IPS DF 19.7 (cell line): ENCODE measurements around the gene GSE1.

Source experiments
- DNase-seq: peaks from one replicate; pipeline ENCODE4 v3.0.0-alpha.2; 2013; ENCODE audit warnings: low read depth, low spot score

The GSE1 gene

DNA sequence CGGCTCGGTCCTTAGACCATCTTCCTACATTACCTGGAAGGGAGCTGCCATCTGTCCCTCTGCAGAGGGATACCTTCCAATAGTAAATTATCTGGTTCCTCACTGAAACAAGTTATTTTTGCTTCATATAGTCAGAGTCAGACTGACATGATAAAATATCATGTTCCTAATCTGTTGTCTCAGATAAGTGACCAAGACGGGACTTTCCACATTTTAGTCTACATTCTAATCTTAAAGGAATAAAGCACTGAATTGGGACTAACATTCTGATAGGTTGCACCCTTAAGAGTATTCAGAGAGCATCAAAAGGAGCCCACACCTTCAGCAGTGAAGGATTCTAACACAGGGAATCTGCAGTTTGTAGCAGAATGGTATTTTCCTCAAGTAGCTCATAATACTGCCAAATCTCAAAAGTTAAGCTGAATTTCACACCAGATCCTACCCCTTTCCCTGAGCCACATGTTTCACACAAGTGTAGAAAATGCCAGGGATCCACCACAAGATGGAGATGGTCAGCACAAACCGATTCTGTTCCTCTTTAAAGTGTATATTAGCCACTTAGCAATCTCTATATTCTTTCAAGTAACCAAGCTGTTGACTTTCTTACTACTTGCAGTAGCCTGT, 62.2 kb downstream of the GSE1 start:
- no peak for DNase-seq

DNA sequence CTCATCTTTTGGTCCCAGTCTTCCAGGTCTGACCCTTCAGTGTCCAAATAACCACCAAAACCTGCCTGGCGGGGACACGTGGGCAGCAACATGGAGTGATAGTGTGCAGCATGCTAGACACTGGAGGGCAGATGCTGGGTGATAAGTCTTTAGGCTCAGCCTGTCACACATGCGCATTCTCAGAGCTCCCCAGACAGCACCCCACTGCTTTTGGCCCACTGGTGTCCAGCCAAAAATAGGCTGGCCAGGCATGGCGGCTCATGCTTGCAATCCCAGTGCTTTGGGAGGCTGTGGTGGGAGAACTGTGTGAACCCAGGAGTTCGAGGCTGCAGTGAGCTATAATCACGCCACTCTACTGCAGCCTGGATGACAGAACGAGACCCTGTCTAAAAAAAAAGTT, 63.3 kb downstream of the GSE1 start:
- DNase-seq: no peak

DNA sequence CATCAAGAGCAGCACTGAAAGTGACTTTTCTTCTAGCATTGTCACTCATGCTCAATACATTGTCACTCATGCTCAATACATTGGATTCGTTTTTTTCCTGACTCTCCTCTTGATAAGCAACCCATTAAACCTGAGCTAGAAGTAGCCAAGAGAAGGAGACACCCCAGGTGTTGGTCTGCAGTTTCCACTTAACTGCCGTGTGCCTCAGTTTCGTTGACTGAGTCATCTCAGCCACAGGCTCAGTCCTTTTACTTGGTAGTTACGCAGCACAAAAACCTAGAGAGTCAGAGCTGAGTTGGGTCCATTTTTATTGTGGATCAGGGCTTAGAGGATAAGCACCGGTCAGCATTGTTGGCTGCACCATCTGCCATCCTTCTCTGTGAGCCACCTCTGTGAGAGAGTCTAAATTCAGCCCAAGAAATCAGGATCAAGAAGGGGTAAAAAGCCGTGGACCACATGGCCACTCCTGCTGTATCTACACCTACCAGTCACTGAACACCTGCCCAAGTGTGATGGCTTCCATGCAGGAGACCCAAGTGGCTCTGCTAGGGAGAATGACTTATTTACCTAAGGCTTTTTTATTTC, 64.4 kb downstream of the GSE1 start:
- no peak for DNase-seq

DNA sequence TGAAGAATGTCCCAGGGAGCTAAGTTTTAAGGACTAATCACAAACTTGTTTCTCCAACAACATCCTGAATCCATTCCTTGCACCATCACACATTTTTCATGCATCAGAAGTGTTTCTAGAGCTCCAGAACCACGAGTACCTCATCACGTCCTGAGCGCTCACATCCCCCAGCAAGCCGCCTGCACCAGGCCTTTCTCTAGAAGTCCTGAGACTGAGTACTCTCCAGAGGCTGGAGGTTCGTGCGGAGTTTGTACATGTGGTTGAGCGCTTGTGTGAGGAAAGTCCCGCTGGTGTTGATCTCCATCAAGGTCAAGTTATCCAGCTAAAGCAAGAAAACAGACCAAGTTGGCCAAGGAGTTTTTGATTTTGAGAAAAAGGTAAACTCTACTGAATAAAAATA, 64.9 kb downstream of the GSE1 start:
- no peak for DNase-seq

DNA sequence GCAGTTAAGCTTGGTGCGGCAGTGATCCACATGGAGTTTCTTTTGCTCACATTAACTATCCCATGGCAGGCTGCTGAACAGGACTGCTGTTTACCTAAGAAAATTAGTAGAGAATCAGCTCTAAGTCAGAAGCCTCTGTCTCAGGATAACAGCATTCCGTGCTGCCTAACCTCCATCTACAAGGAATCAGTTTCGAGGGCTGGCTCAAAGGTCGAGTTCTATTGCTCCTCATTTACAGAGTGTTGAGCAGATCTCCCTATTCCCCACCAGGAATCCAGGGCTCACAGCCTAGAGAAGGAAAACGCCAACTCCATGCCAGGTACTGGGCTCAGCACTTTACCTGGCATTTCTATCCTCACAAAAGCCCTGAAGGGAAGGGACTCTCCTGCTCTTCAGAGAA, 65.7 kb downstream of the GSE1 start:
- DNase-seq: no peak

DNA sequence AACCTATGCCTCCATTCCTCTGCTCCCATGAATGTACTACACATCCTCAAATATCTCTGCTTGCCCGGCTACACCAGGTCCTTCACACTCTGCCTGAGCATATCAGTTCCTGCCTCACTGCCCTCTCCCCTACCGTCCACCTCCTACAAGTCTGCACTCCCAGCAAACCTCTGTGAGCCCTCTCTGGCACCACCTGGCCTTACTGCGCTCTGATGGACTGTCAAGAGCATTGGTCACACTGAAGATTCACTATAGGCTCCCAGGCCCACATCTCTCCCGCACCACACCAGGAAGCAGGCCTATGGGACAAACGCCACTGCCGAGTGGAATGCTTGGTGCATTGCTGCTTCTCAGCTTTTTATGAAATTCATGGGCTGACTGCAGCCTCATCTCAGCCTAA, 66.7 kb downstream of the GSE1 start:
- DNase-seq: no peak

DNA sequence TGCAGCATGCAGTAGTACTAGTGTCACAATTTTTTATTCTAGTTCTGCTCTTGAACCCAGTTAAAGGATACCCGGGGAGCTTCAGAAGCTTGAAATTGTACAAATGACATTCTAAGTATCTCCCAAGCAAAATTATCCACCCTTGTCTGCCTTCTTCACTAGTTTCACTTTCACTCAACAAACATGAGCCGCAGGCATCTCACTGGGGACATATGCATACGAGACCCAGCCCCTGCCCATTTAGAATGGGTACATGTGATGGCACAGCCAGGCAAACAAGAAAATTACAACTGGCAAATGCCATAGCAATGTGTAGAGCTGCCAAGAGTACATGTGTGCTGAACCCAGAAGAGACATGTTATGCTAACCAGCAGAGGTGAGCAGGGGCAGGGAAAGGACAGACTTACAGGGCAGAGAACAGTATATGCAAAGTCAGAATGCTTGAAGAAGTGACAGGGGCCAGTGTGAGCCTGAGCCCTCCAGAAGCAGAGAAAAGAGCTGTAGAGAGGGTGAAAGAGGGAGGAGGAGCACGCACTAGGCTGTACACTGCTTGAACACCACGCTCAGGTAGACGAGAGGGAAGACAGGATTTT, 67.3 kb downstream of the GSE1 start:
- DNase-seq: no peak

DNA sequence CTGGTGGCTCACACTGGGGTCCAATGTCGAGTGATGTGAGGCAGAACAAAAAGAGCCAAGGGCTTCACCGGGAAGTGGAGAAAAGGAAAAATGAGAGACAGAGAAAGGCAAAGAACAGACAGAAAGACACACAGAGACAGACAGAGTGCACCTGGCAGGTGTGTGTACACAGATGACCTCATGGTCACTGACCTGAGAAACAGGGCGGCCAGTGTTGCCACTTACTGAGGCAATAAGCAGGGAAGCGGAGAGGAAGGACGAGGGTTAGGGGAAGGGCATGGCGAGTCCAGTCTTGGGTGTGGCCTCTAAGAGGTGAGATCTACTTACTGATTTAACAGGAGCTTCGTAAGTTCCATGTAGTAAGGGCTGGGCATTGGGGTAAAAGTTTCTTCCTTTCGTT, 68.1 kb downstream of the GSE1 start:
- DNase-seq: no peak

DNA sequence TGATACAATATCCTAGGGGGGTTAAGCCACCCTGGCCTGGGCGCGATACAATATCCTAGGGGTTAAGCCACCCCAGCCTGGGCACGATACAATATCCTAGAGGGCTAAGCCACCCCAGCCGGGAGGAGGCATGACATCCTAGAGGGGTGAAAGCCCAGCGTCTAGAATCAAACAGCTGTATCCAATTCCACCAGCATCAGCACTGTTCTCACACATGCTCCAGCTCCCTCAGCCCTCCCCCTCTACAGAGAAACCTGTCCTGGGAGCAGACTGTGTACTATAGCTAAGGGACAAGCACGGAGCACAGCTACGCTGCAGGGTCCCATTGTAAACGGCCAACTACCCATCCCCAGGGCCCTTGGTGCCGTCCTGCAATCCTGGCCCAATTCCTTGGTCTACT, 69.4 kb downstream of the GSE1 start:
- DNase-seq: no peak

DNA sequence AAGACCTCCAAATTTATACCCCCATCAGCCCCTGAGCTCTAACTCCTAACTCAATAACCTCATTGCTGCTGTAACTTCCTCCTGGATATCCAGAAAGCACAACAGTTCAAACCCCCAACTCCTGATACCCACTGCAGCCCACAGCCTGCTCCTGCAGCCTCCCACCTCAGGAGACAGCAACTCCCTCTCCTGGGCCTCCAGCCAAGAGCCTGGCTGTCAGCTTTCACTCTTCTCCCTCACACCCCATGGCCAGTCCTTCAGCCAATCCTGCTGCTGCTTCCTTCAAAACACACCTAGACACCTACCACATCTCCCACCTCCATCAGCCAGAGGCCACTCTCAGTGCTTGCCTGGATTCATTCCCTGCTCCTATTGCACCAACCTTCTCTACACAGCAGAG, 70.2 kb downstream of the GSE1 start:
- no peak for DNase-seq

DNA sequence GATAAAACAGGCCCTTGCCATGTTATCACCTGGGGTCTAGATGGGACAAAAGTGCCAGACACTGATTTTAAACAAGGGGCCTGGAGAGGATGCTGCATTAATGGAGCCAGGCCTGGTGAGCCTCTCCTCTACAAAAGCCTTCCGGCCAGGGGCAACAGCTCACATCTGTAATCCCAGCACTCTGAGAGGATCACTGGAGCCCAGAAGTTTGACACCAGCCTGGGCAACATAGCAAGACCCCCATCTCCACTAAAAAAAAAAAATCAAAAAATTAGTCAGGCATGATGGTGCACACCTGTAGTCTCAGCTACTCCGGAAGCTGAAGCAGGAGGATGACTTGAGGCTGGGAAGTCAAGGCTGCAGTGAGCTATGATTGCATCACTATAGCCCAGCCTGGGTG, 72.1 kb downstream of the GSE1 start:
- no peak for DNase-seq

DNA sequence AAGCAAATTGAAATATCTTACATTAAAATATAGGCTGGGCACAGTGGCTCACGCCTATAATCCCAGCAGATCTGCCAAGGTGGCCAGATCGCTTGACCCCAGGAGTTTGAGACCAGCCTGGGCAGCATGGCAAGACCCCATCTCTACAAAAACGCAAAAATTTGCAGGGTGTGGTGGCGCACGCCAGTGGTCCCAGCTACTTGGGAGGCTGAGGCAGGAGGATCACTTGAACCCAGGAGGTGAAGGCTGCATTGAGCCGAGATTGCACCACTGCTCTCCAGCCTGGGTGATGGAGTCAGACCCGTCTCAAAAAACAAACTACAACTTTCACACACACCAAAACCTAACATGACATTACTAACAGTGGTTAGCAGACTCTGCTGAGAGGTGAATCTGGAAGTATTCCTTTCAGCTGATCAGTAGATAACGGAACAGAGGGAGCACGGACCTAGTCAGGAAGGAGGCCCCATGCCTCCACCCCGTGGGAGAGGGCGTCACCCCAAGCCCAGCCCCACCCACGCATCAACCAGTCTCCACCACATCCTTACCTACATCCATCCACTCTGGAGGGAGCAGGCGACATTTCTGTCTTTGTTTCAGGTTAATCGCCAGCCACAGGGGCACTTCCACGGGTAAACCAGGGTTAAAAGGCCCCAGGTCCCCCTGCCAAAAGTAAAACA, 73.9 kb downstream of the GSE1 start:
- DNase-seq: no peak

DNA sequence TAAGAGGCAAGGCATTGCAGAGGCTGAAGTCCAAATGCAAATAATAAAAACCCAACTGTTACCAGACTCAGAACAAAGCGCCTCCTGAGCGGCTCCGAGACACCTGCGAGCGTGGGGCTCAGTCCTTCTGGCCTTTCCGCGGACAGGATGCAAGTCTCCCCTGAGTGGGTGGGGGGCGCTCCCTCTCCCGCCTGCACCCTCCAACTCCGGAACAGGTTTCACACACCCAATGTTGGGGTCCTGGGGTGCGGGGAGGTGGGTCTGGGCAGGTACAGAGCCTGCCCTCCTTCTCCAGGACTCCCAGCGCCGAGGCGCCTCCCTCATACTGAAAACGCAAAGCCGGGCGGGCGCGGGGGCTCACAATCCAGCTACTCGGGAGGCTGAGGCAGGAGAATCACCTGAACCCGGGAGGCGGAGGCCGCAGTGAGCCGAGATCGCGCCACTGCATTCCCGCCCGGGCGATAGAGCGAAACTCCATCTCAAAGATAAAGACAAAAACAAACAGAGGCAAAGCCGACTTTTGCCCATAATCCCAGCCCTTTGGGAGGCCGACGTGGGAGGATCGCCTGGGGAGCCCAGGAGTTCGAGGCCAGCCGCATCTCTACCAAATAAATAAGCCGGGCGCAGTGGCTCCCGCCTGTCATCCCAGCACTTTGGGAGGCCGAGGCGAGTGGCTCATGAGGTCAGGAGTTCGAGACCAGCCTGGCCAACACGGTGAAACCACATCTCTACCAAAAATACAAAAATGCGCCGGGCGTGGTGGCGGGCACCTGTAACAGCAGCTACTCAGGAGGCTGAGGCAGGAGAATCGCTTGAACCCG, 74.7 kb downstream of the GSE1 start:
- no peak for DNase-seq

DNA sequence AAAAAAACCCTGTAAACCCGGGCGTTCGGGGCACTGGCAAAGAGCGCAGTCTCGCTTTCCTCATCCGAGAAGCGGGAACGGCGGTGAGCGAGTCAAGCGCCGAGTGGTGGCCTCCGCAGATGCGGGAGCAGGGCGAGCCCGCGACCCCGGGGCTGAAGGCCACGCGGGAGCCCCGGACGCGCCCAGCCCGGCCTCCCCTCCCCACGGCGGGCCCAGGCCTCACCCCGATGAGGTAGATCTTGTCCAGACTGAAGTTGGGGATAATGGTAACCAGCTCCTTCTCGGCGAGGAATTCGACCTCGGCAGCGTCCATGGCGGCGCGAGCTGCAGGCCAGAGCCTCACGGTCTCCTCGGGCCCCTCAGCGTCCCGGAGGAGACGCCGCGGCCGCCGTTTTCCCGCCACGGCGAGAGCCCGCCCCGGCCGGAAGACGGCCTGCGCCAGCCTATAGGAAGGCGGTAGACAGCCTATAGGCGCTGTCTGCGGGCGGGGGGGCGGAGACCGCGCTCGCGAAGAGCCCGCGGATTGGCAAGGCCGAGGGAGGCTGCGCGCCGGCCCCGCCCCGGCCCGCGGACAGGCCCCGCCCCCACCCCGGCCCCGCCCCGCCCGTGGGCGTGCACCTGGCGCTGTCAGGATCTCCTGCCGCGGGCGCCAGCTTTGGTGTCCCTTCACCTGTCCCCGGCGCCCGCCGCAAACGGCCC, 75.6 kb downstream of the GSE1 start, which contains the start of gene GINS2:
GINS2 (minus strand) TSS at position 369 of the 699 bp plus-strand sequence; CDS start at position 313, 56 bp downstream.
- peak; percentile 38 for DNase-seq

DNA sequence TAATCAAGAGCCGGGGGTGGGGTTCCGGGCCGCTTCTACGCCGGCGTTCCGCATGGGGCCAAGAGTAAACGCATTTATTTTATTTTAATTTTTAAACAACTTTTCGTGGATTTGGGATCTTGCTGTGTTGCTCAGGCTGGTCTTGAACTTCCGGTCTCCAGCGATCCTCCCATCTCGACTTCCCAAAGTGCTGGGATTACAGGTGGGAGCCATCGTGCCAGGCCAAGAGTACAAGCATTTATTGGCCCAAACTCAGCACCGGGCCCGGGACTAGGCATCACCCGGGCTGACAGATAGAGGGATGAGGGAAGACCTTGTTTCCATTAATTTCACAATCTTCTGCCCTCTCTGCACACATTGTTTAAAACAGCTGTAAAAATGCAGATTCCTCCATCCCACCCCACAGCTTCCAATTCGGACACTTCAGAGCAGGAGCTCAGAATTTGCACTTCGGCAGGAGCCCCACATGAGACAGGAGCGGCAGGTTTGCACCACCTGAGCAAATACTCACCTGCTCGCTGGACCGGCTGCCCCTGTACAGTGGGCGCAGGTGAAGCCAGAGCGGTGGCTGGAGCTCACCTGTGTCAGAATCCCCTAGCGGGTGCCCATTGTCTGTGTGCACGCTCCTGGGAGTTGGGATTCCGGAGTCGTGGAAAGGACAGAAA, 76.3 kb downstream of the GSE1 start:
- no peak for DNase-seq

DNA sequence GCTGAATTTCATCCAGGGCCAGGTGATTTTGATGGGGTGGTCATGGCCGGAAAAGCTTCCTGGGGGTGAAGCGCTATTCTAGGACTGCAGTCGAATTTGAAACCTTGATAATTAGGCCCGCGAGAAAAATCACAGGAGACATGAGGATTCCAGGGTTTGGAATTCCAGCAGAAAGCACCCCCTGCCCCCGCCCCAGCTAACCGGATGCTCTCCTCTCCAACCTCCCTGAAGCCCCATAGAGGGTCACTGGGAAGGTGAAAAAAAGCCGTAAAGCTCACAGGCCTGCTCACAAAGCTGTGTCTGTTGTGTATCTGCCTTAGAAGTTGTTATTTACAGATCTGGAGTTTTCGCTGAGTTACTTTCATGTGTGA, 76.8 kb downstream of the GSE1 start:
- DNase-seq: no peak

DNA sequence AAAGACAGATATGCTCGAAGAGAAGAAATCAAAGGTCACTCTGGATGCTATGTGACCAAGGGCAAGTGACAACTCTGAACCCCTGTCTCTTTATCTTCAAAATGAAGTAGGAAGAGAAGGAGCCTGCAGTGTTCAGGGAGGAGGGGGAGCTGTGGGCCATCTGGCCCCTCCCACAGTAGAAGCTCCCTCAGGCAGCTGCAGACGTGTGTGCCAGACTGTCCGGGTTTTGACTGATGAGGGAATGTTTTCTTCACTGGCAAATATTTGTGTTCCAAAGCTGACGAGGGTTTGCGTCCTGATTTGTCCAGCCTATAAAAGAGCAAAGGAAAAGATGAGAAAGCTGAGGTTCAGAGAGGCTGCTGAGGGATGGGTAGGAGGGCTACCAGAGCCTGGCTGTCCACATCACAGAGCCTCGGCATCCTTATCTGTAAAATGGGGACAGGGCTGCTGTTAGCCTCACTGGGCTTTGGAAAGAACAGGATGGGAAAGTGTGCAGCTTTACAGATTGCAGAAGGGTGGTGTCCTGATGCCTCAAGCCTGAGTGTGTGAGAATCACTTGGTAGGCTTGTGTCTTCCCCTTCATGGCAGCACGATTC, 77.4 kb downstream of the GSE1 start:
- DNase-seq: no peak

DNA sequence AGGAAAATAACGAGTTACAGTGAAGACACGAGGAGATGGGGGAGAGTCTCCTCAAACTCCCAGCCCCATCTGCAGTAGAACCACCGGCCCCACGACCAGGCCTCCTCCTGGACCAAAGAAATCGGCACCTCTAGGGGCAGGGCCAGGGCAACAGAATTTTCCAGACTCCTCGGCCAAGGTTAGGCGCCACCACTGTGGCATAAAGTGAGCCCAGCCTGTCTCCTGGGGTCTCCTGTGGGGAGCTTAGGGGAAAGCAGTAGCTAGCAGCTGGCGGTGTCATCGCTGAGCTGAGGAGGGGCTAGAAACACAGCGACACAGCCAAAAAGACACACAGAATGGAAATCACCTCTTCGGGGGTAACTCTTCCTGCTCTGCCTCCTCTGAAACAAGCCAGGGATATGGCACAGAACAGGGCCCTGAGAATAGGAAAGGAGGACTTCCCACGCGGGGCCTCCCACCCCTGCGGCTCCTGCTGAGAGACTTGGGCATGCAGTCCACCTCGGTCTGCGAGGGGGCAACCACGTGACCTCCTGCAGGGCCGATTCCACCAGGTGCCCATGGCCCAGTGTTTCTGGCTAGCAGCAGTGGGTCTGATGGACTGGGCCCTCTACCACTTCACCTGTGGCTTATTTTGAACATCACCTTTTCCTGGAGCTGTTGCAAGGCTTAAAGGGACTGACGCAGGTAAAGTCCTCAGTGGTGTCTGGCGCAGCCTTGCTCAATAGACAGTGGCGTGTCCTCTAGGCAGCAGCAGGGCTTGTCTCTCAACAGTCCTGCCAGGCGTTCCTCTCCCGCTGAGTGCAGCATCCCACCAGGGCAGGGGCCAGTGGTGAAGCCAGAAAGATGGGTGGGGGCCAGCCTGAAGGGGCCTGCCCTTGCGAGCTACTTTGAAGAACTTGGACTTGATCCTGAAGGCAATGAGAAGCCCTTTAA, 82.3 kb downstream of the GSE1 start:
- DNase-seq: no peak

DNA sequence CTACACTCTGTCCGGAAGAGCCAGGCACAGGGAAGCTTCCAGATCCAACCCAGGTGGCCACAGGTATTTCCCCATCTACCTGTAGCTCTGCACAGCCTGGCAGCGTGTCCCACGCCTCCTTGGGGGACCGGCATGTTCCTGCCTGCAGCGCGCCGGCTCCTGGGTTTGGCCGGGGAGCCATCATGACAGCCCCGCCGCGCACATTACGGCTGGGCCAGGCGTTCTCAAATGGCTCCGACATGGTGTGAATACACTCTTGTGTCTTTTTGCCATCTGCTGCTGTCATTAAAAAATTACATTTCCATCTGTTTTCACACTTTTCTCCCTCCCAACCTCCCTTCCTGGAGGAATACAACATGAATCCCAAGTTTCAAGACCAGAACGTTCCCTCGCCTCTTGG, 83.7 kb downstream of the GSE1 start:
- no peak for DNase-seq
